NCI-H510A treated with DMSO at 0.1 percent for 48 hours (cell line): ENCODE measurements around the gene CEP68.
A peak's percentile ranks its signal among the peaks of the same experiment; 100 is the strongest.
"Not testable (repeated sequence)": the region's sequence is repeated elsewhere in the genome, so short reads cannot be mapped to it uniquely, and the experiment has no call there.

Experiments
- DNase-seq: peaks from one replicate; lab custom pipeline; 2025; lab: John Stamatoyannopoulos, UW

CEP68 gene

DNA sequence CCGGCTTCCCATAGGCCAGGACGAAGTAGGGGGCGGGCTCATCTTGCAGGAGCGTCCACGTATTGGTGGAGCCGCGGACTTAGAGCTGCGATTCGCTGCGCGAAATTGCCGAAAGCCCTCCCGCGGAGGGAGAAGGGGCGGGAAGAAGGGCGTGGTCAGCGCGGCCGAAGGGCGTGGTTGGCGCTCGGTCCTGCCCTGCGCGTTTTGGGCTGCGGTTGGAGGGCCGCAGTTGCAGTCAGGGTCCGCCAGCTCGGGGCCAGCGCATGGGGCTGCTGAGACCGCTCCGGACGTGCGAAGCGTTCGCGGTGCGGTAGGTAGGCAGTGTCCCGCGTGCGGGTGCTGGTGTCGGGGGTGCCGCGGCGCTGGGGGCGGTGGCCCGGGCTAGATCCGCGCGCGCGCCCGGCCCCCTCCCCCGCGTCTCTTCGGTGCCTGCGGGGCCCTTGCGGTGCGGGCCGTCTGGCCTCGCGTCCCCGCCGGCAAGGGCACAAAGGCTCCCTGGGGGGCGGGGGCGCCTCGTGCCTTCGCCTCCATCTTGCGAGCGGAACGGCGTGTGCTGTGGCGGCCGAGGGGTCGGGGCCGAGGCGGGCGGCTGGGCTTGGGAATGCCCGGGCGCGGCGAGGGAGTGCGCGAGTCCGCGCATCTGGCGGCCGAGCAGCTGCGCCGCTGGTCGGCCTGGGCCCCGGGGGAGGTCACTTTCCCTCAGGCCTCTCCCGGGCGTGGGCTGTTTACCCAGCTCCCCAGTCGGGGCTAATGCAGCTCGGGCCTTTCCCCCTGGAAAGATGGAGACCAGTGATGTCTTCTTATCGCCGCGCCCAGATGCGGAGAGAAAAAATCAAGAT, at the start of gene CEP68:
CEP68 (plus strand) TSS at position 202 of the 839 bp plus-strand sequence. CDS start 13,029 bp downstream, outside the sequence.
- DNase-seq: peak; percentile 90

GRCh38 chr2:65013776-65014175, 42.4 kb upstream of the CEP68 start:
- no peak for DNase-seq

DNA sequence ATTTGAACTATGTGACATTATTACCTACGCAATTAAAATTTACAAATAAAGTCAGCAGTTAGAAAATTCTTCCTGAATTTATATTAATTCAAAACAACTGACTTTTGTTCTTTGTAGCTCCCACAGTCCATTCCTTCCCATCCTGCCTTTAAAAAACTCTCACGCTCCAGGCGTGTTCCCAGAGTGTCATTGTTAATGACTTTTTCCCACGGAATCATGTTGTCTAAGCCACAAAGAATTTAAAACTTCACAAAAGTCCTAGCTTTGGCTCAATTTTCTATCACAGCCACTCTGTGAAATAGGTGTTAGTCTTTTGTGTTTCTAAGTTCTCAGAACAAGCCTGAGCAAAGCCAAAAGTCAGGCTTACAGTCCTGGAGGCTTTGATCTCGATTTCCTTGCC, 40.5 kb upstream of the CEP68 start:
- no peak for DNase-seq

DNA sequence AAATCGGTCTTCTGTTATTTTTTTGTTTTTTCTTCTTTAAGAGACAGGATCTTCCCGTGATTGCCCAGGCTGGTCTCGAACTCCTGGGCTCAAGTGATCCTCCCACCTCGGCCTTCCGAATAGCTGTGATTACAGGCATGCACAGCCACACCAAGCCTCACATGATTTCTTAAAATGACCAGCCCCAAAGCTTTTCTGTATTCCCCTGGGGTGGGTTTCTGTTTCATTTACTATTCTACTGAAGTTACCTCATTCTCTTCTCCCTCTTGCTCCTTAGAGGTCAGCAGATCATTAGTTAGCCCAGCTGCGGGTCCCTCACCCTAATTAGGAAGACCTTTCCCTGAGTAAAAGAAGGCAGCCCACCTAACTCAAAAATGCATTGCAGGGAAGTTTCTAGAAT, 39.4 kb upstream of the CEP68 start:
- no peak for DNase-seq

DNA sequence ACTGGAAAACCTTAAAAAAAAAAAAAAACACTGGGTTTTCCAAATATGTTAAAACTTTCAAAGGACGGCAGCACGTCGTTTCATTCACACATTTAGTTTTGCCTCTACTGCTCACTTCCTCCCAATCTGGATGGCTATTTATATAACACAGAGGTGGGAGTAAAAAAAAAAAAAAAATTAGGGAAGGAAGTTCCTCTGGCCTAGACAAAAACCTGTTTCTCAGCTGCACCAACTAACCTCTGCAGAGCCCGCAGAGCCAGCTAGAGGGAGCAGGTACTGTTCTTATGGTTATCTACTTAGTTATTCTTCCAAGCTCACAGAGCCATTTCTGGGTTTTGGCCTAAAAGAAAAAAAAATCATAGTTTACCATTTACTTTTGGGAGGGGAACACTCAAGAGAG, 38.9 kb upstream of the CEP68 start:
- no peak for DNase-seq

- DNase-seq: no peak
These were observed 38.1 kb upstream of the CEP68 start for GRCh38 chr2:65018141-65018582.

GRCh38 chr2:65019010-65019409, 37.2 kb upstream of the CEP68 start:
- no peak for DNase-seq

- DNase-seq: no peak
These were observed 36.5 kb upstream of the CEP68 start for GRCh38 chr2:65019675-65020195.

DNA sequence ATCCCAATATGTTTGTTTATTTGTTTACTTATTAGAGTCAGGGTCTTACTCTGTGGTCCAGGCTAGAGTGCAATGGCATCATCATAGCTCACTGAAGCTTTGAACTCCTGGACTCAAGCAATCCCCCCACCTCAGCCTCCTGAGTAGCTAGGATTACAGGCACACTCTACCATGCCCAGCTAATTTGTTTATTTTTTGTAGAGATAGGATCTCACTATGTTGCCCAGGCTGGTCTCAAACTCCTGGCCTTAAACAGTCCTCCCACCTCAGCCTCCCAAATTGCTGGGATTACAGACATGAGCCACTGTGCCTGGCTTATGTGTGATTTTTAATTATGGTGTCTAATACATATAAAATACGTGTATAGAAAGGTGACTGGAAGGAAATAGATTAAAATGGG, 36.0 kb upstream of the CEP68 start:
- not testable (repeated sequence) for DNase-seq

GRCh38 chr2:65020943-65021528, 35.2 kb upstream of the CEP68 start:
- DNase-seq: no peak

DNA sequence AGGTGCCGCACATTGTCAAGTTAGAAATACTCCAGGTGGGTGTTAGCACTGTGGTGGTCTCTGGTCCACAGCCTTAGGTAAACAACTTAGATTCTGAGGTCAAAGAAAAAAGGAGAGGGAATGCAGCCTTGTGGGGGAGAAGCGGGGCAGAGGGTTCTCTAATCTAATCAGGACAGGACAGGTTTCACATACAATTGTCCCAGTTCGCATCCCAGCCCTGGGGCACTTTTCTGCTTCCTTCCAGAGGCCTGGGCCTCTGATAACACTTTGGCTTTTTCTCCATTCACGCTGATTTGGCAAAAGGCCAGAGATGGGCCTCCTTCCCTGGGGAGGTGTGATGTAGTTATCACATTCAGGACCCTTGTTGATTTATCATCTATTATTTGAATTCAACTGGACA, 34.5 kb upstream of the CEP68 start:
- no peak for DNase-seq

DNA sequence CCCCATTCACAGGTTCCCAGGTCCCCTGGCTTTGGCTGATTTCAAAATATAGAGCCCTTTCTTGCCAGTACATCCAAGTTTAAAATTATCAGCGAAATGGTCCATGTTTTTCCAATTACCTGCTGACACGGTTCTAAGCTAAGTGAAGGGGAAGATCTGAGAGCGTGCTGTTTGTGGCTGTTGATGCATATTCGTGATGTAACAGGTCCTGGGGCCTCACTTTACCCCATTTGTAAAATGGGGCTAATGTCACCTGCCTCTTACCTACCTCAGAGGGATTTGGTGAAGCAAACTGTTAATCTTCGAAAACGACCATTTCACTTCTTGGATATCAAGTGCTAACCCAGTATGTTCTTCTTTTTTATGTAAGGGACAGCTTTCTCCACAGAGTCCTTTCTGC, 34.0 kb upstream of the CEP68 start:
- no peak for DNase-seq

DNA sequence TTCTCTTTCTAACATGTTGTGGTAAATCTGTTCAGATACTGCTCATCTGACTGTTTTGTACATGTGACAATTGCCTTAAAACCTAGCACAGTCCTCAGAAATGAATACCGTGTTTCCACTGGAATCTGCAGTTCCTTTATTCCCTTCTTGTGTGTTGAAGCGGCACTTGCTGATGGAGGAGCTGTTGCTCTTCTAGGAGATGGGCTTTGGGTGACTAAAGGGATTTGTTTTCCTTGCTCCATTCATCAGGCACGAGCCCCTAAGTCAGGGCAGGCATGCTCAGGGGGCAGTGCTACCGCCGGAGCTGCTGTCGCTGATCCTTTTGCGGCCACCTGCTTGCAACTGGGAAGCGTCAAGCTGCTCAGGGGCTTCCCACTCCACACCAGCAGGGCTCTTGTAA, 32.5 kb upstream of the CEP68 start:
- no peak for DNase-seq

DNA sequence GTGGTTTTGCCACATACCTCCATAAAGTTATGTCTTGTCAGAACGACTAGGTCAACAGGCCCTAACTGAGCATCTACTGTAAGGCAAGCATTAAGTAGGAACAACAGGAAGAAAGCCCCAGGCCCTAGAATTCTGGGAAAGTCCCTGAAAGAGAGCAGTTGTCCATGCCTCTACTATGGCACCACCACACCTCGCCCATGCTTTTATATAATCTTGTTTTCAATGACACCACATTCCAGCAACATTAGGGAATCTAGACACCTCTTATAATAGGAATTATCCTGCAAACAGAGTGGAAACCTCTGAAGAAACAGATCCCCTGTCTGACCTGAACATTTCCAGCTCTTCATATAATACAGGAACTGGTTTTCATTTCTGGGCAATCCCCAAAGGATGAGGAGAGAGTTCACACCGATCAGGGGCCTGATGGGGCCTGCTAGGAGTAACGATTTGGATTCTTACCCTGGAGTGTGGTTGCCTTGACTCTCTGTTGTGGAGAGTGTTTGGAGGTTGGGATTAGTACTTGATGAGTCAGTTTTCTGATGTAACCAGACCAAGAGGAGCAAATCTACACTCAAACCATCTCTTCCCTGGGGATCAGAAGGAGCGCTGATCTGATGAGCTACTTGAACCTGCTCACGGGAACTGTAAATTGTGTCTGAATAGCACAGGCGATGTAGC, 31.9 kb upstream of the CEP68 start:
- no peak for DNase-seq

DNA sequence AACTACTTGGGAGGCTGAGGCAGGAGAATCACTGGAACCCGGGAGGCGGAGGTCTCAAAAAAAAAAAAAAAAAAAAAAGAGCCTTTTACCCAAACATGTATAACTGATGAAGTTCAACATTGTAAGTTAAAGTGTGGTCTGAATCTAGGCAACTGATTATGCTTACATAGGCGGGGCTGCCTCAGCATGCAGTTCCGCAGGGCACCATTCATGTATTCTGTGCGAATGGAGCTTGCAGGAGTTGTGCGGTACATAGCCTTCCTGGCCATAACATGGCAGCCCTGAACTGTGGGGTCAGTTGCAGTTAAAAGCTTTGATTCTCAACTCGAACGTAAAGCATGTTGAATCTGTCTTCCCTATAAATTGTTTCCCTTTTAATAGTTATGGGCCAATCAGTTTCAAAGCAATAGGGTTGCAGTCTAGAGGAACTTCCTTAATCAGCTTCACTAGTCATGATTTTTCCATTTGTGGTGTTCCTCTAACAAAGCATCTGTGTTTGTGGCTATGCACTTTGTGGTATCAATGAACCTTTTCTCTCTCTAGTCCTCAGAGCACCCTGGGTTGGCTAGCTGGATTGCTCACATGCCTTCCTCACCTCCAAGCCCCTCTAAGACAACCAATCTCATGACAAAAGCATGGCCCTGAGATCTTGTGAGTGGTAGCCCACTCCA, 30.6 kb upstream of the CEP68 start:
- no peak for DNase-seq

DNA sequence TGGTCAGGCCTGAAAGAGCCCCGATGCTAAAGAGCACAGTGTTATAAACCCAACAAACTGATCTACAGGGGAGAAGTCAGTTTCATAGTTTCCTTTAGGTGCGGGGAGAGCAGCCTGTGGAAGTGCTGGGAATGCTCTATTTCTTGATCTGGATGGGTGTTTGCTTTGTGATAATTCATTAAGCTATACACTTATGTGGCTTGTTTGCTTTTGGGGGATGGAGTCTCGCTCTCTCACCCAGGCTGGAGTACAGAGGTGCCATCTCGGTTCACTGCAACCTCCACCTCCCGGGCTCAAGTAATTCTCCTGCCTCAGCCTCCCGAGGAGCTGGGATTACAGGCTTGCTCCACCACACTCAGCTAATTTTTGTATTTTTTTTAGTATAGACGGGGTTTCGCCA, 30.1 kb upstream of the CEP68 start:
- peak; percentile 39 for DNase-seq

- no peak for DNase-seq
These were observed 29.3 kb upstream of the CEP68 start for GRCh38 chr2:65026704-65027464.

- no peak for DNase-seq
These were observed 28.5 kb upstream of the CEP68 start for GRCh38 chr2:65027616-65028244.

GRCh38 chr2:65030476-65031332, 25.5 kb upstream of the CEP68 start:
- DNase-seq: no peak
